Measurements from ENCODE around the gene BCAS4.

The BCAS4 gene

GRCh38 chr20:50813801-50814200 is 18.9 kb downstream of the BCAS4 start:
- H3K36me3 ChIP-seq (ENCODE audit: control insufficient read depth, insufficient read depth, low read length) = no peaks in the 10 kb centered on the region
- 81 to 93% methylated on average over 4 to 8 of the region's 9 CpGs for WGBS, 2 experiments (ENCODE audit: insufficient coverage in 2 of 2)
- no peak overlapping the region for H3K27ac ChIP-seq (ENCODE audit: low read depth, low read length, severe bottlenecking)
- H3K9me3 ChIP-seq (ENCODE audit: control insufficient read depth, low read length) = no peaks in the 10 kb centered on the region
- peaks cover 15% of the 10 kb centered on the region for H3K4me1 ChIP-seq (ENCODE audit: control insufficient read depth, insufficient read depth, low read length, poor library complexity, severe bottlenecking)
- no peak overlapping the region for H3K4me3 ChIP-seq (ENCODE audit: extremely low read depth, insufficient read depth, low read length, poor library complexity, severe bottlenecking)

DNA sequence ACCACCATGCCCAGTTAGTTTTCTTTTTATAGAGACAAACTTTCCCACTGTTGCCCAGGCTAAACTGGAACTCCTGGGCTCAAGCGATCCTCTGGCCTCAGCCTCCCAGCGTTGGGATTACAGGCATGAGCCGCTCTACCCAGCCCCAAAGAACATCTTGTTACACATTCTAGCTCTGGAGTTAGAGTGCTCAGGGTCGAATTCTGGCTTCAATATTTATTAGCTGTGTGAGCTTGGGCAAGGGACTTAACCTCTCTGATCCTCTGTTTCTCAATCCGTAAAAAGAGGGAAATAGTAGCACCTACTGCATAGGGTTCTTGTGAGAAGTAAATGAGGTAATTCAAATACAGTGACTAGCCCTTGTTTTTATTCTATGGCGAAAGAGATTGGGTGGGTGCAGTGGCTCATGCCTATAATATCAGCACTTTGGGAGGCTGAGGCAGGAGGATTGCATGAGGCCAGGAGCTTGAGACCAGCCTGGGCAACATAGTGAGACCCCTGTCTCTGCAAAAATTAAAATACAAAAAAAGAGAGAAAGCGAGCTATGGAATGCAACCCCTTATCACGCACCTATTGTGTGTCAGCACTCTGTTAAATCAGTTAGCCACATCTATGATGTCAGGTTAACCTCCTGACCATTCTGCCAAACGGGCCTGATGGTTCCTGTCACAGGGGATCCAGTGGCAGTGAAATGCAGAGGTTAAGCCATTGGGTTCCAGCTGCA is 19.7 kb downstream of the BCAS4 start:
- Histone ChIP-seq H3K4me1 (ENCODE audit: control insufficient read depth, insufficient read depth, low read length, poor library complexity, severe bottlenecking) (peaks cover 15% of the 10 kb centered on the region), H3K9me3 (ENCODE audit: control insufficient read depth, low read length) (no peaks in the 10 kb centered on the region), H3K36me3 (ENCODE audit: control insufficient read depth, insufficient read depth, low read length) (no peaks in the 10 kb centered on the region), H3K27ac (ENCODE audit: low read depth, low read length, severe bottlenecking) (no peak overlapping the region), H3K4me3 (ENCODE audit: extremely low read depth, insufficient read depth, low read length, poor library complexity, severe bottlenecking) (no peak overlapping the region)
- 75 to 90% methylated on average over 5 of the region's 9 CpGs for WGBS, 2 experiments (ENCODE audit: insufficient coverage in 2 of 2)

DNA sequence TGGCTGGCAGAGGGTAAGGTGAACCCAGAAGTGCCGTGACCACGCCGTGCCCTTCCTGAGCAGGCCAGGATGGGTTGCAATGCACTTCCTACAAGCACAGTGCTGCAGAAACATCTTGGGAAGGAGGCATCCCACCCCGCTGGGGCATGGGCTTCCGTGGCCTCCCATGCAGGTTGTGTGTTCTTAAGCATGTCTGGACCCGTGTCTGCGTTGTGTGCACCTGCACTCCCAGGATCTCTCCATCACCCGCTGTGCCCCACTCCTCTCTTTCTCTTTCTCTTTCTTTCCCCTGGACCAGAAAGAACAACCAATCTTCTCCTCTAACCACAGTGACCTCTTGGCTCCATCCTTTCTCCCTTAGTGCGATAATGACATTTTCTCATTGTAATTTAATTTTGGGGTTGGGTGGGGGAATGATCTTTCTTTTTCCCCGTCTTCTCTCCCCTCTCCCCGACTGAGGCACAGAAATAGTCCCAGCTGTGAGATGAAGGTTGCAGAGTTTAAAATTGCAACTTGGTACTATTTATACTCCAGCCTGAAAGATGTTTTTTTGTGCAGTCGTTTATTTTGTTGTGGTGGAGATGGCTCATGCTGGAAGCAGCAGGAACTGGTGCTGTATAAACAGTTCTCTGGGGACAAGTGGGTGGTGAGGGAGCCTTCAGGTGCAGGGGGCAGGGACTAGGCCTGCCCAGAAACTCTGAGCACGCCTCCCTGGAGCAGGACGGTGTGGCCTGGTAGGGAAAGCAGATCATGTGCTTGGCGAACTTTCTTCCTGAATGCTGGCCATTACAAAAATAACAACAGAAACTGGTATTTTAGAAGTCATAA is 20.5 kb downstream of the BCAS4 start:
- 88 to 99% methylated on average over 10 to 11 of the region's 15 CpGs for WGBS, 2 experiments (ENCODE audit: insufficient coverage in 2 of 2)
- Histone ChIP-seq H3K4me3 (ENCODE audit: extremely low read depth, insufficient read depth, low read length, poor library complexity, severe bottlenecking) (no peak overlapping the region), H3K27ac (ENCODE audit: low read depth, low read length, severe bottlenecking) (no peak overlapping the region), H3K4me1 (ENCODE audit: control insufficient read depth, insufficient read depth, low read length, poor library complexity, severe bottlenecking) (peaks cover 15% of the 10 kb centered on the region), H3K36me3 (ENCODE audit: control insufficient read depth, insufficient read depth, low read length) (no peaks in the 10 kb centered on the region), H3K9me3 (ENCODE audit: control insufficient read depth, low read length) (no peaks in the 10 kb centered on the region)

DNA sequence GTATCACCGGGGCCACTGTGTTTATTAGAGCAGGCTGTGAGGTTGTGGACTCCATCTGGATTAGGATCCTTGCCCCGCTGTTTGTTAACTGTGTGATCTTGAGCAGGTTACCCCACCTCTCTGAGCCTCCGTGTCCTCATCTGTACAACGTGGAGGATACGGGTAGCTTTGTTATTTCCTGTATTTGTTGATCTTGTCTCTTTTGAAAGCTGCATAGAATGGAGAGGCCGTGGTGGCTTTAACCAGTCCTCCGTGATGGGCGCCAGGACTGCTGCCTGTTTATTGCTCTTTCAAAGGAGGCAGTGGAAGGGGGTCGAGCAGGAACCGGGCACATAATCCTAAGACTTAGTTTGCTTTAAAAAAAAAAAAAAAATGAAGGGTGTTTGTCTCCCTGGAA is 22.9 kb downstream of the BCAS4 start:
- Histone ChIP-seq H3K36me3 (ENCODE audit: control insufficient read depth, insufficient read depth, low read length) (no peaks in the 10 kb centered on the region), H3K4me1 (ENCODE audit: control insufficient read depth, insufficient read depth, low read length, poor library complexity, severe bottlenecking) (peaks cover 15% of the 10 kb centered on the region), H3K27ac (ENCODE audit: low read depth, low read length, severe bottlenecking) (peak overlapping the region; percentile 81), H3K9me3 (ENCODE audit: control insufficient read depth, low read length) (no peaks in the 10 kb centered on the region), H3K4me3 (ENCODE audit: extremely low read depth, insufficient read depth, low read length, poor library complexity, severe bottlenecking) (no peak overlapping the region)
- WGBS, 2 experiments (ENCODE audit: insufficient coverage in 2 of 2) = 96 to 98% methylated on average over 7 to 9 of the region's 10 CpGs

GRCh38 chr20:50819349-50819748 is 24.5 kb downstream of the BCAS4 start:
- no peaks in the 10 kb centered on the region for H3K9me3 ChIP-seq (ENCODE audit: control insufficient read depth, low read length)
- no peak overlapping the region for H3K27ac ChIP-seq (ENCODE audit: low read depth, low read length, severe bottlenecking)

DNA sequence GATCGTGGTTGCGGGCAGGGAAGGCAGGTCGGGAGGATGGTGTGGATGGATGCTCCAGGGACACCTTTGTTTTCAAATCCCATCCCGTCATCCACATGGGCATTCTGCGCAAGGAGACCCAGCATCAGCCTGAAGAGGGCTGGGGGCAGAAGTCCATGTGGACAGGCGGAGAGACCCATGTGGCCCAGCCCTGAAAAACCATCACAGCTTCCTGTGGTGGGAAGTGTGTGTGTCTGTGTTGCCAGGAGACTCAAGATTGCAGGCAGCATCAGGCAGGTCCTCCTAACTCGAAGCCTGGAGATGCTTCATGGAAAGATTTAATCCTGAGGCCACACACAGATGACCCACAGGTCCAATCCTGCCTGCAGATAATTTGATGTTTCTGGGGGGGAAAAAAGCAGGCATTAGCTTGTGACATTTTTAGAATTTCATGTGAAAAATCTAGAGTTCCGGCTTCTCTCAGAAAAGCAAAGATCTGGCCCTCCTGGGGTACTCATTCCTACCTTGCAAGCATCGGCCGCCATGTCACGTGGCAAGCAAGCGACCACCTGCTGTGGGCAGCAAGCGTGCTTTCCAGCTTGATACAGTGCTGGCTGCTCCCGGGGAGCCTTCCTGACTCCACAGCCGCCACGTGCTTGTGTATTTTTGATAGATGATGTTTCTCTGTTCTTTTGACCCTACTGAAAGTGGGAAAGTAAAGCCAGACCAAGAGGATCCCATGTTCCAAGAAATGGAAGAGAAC is 25.8 kb downstream of the BCAS4 start:
- no peaks in the 10 kb centered on the region for H3K36me3 ChIP-seq (ENCODE audit: control insufficient read depth, insufficient read depth, low read length)
- WGBS, 2 experiments (ENCODE audit: insufficient coverage in 2 of 2) = 73 to 79% methylated on average over 10 to 15 of the region's 16 CpGs
- H3K27ac ChIP-seq (ENCODE audit: low read depth, low read length, severe bottlenecking) = no peak overlapping the region
- H3K4me3 ChIP-seq (ENCODE audit: extremely low read depth, insufficient read depth, low read length, poor library complexity, severe bottlenecking) = no peak overlapping the region
- peaks cover 11% of the 10 kb centered on the region for H3K4me1 ChIP-seq (ENCODE audit: control insufficient read depth, insufficient read depth, low read length, poor library complexity, severe bottlenecking)
- no peaks in the 10 kb centered on the region for H3K9me3 ChIP-seq (ENCODE audit: control insufficient read depth, low read length)

More at GRCh38 chr20:50819349-50819748, 24.5 kb downstream of the BCAS4 start:
- WGBS, 2 experiments (ENCODE audit: insufficient coverage in 2 of 2) = 95 to 98% methylated on average over 8 of the region's 8 CpGs
- no peak overlapping the region for H3K4me3 ChIP-seq (ENCODE audit: extremely low read depth, insufficient read depth, low read length, poor library complexity, severe bottlenecking)
- no peaks in the 10 kb centered on the region for H3K36me3 ChIP-seq (ENCODE audit: control insufficient read depth, insufficient read depth, low read length)
- peaks cover 15% of the 10 kb centered on the region for H3K4me1 ChIP-seq (ENCODE audit: control insufficient read depth, insufficient read depth, low read length, poor library complexity, severe bottlenecking)

- peaks cover 5% of the 10 kb centered on the region for H3K4me1 ChIP-seq (ENCODE audit: control insufficient read depth, insufficient read depth, low read length, poor library complexity, severe bottlenecking)
- no peaks in the 10 kb centered on the region for H3K9me3 ChIP-seq (ENCODE audit: control insufficient read depth, low read length)
- H3K36me3 ChIP-seq (ENCODE audit: control insufficient read depth, insufficient read depth, low read length) = no peaks in the 10 kb centered on the region
- 84 to 91% methylated on average over 7 to 8 of the region's 8 CpGs for WGBS, 2 experiments (ENCODE audit: insufficient coverage in 2 of 2)
- no peak overlapping the region for H3K4me3 ChIP-seq (ENCODE audit: extremely low read depth, insufficient read depth, low read length, poor library complexity, severe bottlenecking)
- H3K27ac ChIP-seq (ENCODE audit: low read depth, low read length, severe bottlenecking) = no peak overlapping the region
These were observed 26.5 kb downstream of the BCAS4 start for GRCh38 chr20:50821257-50821921.

- Histone ChIP-seq H3K36me3 (ENCODE audit: control insufficient read depth, insufficient read depth, low read length) (no peaks in the 10 kb centered on the region), H3K9me3 (ENCODE audit: control insufficient read depth, low read length) (no peaks in the 10 kb centered on the region), H3K4me1 (ENCODE audit: control insufficient read depth, insufficient read depth, low read length, poor library complexity, severe bottlenecking) (peaks cover 5% of the 10 kb centered on the region), H3K27ac (ENCODE audit: low read depth, low read length, severe bottlenecking) (no peak overlapping the region), H3K4me3 (ENCODE audit: extremely low read depth, insufficient read depth, low read length, poor library complexity, severe bottlenecking) (no peak overlapping the region)
- 91 to 98% methylated on average over 6 to 7 of the region's 7 CpGs for WGBS, 2 experiments (ENCODE audit: insufficient coverage in 2 of 2)
These were observed 27.1 kb downstream of the BCAS4 start for GRCh38 chr20:50821994-50822393.

DNA sequence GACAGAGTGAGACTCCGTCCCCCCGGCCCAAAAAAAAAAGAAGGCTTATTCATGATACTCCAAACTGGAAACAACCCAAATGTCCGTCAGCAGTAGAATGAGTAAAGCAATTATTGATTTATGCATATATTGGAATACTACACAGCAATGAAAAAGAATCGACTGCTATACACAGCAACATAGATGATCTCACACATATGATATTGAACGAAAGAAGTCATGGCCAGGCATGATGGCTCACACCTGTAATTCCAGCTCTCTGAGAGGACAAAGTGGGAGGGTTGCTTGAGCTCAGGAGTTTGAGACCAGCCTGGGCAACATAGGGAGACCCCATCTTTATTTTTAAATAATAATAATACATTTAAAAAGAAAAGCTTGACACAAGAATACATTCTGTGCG is 28.5 kb downstream of the BCAS4 start:
- no peak overlapping the region for H3K27ac ChIP-seq (ENCODE audit: low read depth, low read length, severe bottlenecking)
- 93 to 100% methylated on average over 1 to 2 of the region's 6 CpGs for WGBS, 2 experiments (ENCODE audit: insufficient coverage in 2 of 2)
- no peak overlapping the region for H3K4me3 ChIP-seq (ENCODE audit: extremely low read depth, insufficient read depth, low read length, poor library complexity, severe bottlenecking)
- H3K36me3 ChIP-seq (ENCODE audit: control insufficient read depth, insufficient read depth, low read length) = no peaks in the 10 kb centered on the region
- H3K9me3 ChIP-seq (ENCODE audit: control insufficient read depth, low read length) = no peaks in the 10 kb centered on the region
- peaks cover 4% of the 10 kb centered on the region for H3K4me1 ChIP-seq (ENCODE audit: control insufficient read depth, insufficient read depth, low read length, poor library complexity, severe bottlenecking)

DNA sequence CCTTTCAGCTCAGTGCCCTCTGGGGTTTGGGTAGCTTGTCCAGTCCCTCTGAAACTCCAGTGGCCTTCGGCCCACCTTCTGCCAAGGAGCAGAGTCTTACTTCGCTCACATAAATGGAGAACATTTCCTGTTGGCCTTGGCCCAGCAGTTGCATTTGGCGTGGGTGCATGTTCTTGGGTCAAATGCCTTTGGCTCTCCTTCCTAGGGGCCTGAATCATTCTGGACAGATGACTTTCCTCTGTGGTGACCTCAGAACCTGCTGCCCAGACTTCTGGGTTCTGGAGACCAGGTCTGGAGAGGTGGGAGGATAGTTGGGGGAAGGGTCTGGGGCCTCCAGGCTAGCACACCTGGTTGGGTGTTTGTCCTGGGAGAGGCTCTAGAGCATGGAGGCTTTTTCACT is 29.3 kb downstream of the BCAS4 start:
- H3K4me1 ChIP-seq (ENCODE audit: control insufficient read depth, insufficient read depth, low read length, poor library complexity, severe bottlenecking) = no peaks in the 10 kb centered on the region
- no peaks in the 10 kb centered on the region for H3K9me3 ChIP-seq (ENCODE audit: control insufficient read depth, low read length)
- 81 to 92% methylated on average over 3 of the region's 3 CpGs for WGBS, 2 experiments (ENCODE audit: insufficient coverage in 2 of 2)
- H3K36me3 ChIP-seq (ENCODE audit: control insufficient read depth, insufficient read depth, low read length) = no peaks in the 10 kb centered on the region
- H3K4me3 ChIP-seq (ENCODE audit: extremely low read depth, insufficient read depth, low read length, poor library complexity, severe bottlenecking) = no peak overlapping the region
- no peak overlapping the region for H3K27ac ChIP-seq (ENCODE audit: low read depth, low read length, severe bottlenecking)

Measured in mesodermal cell (in vitro differentiated cells).